ENCODE data around the gene FCER2. TPM values are rescaled to one million over a fixed set of nuclear protein-coding genes. Genes with fewer than 3 reads are reported as not detected.
A peak's percentile ranks its signal among the peaks of the same experiment; 100 is the strongest.

Gene FCER2
- total RNA-seq, 1 experiment from 2014 or later = not detected

DNA sequence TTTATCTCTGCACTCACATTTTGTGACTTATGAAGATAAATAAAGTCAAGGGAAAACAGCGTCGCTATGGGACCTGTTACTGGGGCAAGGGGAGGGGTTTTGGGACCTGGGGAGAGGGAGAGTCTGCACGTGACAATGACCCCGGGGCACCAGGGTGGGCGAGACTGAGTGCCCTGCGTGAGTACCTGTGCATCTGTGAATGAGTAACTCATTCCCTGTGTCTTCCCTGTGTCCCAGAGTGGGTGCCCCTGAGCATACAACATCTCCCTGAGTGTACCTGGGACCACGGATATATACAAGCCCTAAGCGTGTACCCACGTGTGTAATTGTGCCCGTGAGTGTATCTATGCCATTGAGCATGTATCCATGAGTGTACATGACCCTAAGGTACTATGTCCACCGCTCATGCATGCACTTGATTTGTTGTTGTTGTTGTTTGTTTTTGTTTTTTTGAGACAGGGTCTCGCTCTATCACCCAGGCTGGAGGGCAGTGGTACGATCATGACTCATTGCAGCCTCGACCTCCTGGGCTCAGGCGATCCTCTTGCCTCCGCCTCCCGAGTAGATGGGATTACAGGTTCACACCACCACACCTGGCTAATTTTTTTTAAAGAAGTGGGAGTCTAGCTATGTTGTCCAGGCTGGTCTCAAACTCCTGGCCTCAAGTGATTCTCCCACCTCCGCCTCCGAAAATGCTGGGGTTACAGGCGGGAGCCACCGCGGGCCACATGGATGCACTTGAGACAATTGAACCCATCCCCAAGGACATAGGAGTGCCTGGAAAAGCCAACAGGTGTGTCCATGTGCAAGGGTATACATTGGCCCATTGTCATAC lies 21.9 kb downstream of the FCER2 start:
- no peak for DNase-seq (ENCODE audit: low read depth)

DNA sequence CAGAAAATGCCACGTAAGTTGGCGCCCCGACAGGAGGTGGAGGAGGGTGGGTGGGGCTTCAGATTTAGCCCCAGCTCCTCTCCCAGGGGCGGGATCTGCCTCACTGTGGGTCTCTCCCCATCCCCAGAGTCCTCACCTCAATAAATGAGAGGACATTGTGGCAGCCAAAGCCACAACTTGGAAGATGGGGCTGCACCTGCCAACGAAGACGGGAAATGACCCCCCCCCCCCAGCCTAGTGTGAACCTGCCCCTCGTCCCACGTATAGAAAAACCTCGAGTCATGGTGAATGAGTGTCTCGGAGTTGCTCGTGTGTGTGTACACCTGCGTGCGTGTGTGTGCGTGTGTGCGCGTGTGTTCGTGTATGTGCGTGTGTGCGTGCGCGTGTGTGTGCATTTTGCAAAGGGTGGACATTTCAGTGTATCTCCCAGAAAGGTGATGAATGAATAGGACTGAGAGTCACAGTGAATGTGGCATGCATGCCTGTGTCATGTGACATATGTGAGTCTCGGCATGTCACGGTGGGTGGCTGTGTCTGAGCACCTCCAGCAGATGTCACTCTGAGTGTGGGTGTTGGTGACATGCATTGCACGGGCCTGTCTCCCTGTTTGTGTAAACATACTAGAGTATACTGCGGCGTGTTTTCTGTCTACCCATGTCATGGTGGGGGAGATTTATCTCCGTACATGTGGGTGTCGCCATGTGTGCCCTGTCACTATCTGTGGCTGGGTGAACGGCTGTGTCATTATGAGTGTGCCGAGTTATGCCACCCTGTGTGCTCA lies 22.8 kb downstream of the FCER2 start:
- no peak for DNase-seq (ENCODE audit: low read depth)

DNA sequence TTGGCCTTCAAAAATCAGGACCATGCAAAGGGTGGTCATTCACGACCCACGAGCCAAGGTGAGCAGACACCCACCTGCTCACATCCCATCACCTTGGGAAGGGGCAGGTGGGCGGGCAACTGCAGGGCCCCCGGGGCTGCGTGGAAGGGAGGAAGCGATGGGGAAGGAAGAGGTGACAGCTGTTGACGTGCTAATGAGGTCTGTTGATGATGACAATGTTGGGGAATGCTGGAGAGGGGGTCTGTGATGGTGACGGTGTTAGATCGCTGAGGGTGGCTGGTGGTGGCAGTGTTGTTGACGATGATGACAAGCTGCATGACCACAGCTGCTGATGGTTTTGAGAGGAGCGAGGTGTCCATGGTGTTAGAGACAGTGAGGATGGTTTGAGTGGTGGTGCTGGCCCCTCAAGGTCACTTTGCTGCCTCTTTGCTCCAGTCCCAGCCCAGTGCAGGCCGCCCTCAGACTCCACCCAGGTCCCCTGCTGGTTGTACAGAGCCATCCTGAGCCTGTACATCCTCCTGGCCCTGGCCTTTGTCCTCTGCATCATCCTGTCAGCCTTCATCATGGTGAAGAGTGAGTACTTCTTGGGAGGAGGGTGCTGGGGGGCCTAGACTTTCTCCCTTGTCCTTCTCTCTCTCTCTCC lies 24.1 kb downstream of the FCER2 start:
- no peak for DNase-seq (ENCODE audit: low read depth)

DNA sequence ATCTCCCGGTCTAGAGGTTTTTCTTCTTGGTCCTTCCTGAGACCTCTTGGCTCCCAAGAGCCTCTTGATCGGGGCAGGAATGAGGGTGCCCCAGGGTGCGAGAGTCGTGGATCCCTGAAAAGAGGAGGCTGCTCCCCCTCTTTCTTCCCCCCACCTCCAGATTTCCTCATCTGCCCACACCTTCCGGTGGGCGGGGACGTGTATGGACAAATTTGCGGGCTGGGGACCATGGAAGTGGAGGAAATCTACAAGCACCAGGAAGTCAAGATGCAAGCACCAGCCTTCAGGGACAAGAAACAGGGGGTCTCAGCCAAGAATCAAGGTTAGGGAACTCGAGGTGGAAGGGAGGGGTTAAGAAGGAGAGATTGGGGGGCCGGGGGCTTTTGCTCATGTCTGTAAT lies 25.1 kb downstream of the FCER2 start, which contains the start of gene MCEMP1:
Gene MCEMP1 (plus strand): TSS at position 237 of the 400 bp plus-strand sequence. CDS start 31 bp downstream, at position 268.
- no peak for DNase-seq (ENCODE audit: low read depth)

DNA sequence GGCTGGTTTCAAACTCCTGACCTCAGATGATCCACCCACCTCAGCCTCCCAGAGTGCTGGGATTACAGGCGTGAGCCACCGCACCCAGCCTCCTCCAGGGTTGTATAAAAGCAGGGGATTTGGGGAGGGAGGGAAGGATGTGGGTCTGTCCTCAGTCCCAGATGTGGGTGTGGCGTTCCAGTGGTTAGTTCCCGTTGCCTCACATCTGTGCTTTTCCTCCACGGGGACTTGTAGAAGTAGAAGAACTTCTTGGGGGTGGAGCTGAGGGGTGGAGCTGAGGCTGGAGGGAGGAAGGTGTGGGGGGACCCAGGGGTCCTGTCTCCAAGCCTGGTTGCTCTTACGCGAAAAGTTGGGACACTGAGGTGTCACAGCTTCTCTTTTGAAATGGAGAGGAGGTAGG lies 25.6 kb downstream of the FCER2 start:
- no peak for DNase-seq (ENCODE audit: low read depth)

DNA sequence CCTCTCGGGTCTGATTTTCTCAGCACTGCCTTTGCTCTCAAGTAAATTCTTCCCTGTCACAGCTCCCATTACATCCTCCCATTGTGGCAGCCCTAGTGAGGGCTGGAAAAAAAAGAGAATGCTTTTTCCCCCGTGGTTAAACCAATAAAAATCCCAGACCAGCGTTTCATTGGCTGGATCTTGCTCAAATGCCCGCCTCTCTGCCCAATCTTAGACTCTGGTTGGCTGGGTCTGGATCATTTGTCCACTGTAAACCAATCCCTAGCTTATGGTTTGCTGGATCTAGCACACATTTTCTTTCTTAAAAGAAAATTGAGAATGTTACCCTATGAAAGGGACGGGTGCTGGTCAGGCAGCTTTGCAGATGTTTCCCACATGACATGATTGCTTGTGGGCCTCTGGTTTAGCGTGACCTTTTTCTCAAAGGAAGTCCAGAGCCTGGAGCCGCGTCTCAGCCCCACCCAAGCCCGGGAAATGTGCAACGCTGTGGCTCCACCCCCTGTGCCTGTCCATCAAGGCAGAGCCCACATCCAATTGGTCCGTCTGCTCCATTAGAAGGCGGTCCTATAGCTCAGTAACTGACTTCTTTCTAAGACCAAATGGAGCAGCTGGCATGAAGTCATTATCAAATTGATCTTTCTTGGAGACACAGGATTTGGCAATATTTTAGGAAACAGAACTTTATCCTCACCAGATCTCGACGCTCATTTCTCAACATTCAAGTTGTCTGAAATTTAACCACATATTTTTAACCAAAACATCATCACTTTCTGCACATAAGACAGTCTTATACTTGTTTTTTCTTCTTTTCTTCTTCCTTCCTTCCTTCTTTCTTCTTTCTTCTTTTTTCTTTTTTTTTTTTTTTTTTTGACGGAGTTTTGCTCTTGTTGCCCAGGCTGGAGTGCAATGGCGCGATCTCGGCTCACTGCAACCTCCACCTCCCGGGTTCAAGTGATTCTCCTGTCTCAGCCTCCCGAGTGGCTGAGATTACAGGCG lies 27.6 kb downstream of the FCER2 start:
- peak; percentile 68 for DNase-seq (ENCODE audit: low read depth)

DNA sequence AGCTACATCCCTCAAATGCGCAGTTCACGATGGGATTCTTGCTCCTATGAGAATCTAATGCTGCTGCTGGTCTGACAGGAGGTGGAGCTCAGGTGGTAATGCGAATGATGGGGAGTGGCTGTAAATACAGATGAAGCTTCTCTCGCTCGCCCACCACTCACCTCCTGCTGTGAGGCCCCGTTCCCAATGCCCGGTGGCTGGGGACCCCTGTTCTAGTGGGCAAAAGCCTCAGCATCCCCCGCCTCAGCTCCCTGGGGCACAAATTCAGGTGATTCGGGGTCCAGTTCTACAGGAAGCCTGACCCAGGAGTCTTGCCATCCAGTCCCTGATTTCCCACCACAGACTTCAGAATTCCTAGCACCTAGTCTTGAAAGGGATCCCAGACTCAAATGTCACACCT lies 29.4 kb downstream of the FCER2 start:
- DNase-seq (ENCODE audit: low read depth) = no peak

DNA sequence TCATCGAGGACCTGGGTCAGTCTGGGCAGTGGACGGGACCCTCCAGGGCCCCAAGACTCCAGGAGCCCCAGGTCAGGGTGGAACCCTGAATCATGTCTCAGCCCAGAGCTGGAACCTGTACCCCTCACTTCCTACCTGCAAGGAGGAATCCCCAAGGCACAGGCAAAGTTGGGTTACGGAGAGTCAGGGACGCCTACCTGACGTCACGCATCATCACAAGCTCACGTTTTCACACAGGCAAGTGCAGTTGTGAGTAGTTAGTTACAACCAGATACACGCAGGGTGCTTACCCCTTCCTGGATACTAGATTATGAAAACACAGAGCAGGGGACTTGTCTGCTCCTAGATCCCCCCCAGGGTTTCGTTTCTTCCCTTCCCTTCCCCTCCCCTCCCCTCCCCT lies 31.1 kb downstream of the FCER2 start:
- no peak for DNase-seq (ENCODE audit: low read depth)

DNA sequence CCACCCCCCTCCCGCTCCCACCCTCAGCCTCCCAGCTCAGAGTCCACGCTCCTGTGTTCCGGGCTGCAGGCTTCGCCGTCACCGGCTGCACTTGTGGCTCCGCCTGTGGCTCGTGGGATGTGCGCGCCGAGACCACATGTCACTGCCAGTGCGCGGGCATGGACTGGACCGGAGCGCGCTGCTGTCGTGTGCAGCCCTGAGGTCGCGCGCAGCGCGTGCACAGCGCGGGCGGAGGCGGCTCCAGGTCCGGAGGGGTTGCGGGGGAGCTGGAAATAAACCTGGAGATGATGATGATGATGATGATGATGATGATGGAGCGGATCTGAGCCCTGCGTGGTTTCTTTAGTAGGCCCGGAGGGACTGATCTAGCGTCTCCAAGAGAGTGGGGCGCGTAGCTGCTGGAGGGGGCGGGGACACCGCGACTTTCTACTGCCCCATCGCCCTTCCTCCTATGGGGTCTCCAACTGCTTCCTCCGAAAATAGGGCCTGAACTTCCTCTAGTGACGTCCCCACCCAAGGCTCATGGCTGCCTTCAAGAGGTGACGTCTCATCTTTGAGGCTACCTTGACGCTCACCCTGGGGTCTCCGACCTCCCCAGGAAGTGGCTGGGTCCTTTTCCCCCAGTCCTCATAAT lies 31.7 kb downstream of the FCER2 start:
- no peak for DNase-seq (ENCODE audit: low read depth)

DNA sequence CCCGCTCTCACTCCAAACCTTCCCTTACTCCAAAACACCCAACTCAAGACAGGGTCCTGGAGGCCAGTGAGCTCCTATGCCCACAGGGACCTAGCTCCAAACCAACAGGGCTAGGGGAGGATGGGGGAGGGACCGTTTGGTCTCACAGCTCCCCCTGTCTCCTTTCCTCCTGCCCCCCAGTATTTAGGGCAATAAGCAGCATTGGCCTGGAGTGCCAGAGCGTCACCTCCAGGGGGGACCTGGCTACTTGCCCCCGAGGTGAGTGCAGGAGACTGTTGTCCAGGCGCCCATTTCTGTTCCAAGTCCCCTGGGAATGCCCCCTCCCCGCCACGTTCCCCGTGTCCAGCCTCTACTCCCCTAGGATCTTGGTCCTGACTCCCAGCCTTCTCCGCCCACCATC lies 32.3 kb downstream of the FCER2 start:
- no peak for DNase-seq (ENCODE audit: low read depth)

DNA sequence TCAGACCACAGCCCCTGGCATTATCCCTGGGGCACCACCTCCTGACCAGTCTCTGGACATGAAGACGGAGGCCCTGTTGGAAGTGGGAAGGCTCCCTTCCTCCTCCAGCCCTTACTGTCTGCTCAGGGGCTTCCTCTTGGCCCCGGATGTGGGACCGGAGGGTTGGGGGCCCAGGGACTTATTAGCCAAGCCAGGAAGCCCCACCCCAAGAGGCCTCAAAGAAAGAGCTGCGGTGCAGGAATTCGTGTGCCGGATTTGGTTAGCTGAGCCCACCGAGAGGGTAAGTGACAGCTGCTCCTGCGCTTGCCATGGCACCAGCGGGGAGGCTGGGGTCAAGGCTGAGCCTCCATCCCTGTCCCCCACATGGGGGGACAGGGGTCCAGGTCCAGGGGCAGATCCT lies 33.1 kb downstream of the FCER2 start, which contains the start of gene RETN:
Gene RETN (plus strand): TSS at position 208 of the 400 bp plus-strand sequence. CDS start 278 bp downstream, outside the sequence.
- no peak for DNase-seq (ENCODE audit: low read depth)

DNA sequence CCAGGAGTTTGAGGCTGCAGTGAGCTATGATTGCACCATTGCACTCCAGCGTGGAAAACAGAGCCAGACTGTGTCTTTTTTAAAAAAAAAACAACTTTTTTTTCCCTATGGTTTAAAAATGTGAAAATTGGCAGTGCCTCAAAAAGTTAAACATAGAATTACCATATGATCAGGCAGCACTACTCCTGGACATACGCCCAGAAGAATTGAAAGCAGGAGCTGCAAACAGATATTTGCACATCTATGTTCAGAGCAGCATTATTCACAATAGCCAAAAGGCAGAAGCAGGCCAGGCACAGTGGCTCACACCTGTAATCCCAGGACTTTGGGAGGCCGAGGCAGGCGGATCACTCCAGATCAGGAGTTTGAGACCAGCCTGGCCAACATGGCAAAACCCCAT lies 36.9 kb downstream of the FCER2 start:
- no peak for DNase-seq (ENCODE audit: low read depth)

DNA sequence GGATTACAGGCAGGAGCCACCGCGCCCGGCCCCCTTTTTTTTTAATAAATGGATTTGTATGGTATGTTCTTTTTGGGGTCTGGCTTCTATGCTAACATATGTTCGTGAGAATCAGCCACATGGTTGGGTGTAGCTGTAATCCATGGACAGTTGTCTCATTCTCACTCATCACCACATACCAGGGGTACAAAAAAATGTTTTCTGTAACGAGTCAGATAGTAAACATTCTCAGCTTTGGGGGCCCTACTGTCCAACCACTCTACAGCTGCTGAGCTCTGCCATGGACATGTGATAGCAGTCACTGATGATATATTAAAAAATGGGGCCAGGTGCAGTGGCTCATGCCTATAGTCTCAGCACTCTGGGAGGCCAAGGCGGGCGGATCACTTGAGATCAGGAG lies 38.2 kb downstream of the FCER2 start:
- DNase-seq (ENCODE audit: low read depth) = peak; percentile 77

DNA sequence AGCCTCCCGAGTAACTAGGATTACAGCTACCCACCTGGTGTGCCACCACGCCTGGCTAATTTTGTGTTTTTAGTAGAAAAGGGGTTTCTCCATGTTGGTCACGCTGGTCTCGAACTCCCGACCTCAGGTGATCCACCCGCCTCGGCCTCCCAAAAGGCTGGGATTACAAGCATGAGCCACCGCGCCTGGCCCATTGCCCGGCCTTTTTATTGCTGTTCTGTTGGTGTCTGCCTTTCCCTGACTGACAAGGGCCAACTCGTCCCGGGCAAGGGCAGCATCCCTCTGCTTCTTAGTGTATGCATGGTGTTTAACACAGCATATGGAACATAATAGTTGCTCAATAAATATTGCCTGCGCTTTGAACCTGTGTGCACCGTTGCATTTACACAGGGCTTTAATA lies 39.3 kb downstream of the FCER2 start:
- DNase-seq (ENCODE audit: low read depth) = no peak

DNA sequence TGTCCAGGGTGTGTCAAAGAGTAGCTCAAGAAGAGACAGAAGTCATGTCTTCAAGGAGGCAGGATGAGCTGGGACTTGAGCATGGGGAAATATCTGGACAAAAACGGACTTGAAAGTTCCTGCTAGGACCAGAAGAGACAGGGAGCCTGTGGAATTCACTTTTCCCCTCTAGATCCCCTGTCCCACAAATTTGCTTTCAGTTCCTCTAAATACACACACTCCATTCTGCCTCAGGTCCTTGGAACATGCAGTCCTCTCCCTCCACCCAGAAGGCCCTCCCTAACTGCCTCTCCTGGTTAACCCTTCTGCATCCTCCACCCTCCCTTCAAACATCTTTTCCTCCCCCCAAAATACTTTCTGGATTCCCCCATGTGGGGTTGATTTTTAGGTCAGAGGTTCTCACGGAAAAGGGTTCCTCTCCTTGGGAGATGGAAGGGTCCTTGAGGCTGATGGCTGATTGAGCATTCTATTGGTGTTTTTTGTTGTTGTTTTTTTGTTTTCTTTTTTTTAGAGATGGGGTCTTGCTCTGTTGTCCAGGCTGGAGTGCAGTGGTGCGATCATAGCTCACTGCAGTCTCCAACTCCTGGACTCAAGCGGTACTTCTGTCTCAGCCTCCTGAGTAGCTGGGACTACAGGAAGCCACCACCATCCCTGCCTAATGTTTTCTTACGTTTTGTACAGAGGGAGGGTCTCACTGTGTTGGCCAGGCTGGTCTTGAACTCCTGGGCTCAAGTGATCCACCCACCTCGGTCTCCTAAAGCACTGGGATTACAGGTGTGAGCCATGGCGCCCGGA lies 40.0 kb downstream of the FCER2 start:
- no peak for DNase-seq (ENCODE audit: low read depth)

DNA sequence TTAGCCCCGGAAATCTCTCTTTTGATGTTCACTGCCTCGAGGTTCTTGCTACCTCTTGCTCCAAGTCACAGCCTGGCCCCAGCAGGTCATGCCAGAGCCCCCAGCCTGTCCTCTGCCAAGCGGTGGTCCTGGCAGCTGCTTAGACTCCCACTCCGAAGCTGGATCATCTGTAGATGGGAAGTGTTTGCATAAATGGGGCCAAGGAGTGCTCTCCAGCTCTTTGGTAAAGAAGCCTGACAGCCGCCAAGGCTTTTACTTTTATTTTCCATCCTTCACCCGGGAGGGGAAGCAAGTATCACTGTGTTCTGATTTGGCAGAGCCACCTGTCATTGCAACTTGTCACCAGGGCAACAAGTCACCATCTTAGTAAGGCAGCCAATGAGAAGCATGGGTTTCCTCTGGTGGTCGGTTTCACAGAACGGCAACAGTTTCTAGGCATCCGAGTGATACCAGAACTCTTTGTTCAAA lies 43.7 kb downstream of the FCER2 start:
- peak; percentile 13 for DNase-seq (ENCODE audit: low read depth)

DNA sequence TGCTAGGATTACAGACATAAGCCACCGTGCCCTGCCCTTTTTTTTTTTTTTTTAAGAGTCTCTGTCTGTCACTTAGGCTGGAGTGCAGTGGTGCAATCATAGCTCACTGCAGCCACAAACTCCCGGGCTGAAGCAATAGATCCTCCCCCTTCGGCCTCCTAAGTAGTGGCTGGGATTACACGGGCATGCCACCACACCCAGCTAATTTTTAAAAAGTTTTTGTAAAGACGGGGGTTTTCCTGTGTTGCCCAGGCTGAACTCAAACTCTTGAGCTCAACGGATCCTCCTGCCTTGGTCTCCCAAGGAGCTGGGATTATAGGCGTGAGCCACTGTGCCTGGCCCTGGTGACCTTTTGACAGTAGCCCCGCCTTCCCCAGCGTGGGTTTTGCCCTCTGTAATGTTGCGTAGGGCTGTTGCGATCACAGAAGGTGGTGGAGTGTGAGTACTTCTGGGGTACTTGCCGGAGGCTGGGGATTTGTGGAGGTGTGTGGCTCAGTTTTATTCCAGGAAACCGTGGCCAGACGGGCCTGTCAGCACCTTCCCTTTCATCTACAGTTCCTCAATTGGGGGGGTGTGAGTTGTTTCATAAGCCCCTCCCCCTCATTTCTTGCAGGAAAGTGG lies 44.7 kb downstream of the FCER2 start:
- no peak for DNase-seq (ENCODE audit: low read depth)

DNA sequence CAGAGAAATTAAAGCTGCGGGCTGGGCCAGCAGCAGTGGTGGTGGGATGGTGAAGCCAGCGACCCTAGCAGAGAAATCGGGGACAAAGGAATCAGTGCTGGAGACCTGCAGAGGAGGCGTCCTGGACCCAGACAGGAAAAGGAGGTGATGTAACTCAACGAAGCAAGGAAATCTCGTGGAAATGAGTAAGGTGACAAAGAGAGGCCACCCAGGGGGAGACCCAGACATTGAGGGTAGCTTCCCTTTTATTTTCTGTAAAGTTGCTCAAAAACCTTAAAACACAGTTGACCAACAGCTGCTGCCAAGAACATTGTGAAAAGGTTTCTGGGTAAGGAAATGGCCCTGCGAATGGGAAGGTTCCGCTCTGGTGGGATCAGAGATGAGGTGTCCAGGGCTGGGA lies 46.4 kb downstream of the FCER2 start:
- DNase-seq (ENCODE audit: low read depth) = no peak

DNA sequence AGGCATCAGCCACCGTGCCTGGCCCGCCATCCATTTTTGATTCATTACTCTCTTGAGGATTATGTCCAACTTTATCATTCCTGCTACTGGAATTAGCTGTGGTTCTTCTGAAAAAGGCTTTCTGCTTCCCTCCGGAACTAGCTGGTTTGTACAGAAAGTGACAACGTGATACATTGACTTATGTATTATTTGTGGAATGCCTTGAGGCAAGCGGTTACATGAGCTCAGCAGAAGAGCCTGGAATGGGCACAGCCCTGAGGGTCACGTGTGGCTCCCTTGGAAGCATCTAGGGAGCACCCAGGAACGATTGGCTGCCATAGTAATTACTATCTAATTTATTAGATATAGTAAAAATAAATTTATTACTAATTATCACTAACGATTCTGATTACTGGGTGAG lies 47.5 kb downstream of the FCER2 start:
- DNase-seq (ENCODE audit: low read depth) = peak; percentile 29

All from LHCN-M2 (cell line).